ENCODE results near the gene SORCS2.

Gene SORCS2

DNA sequence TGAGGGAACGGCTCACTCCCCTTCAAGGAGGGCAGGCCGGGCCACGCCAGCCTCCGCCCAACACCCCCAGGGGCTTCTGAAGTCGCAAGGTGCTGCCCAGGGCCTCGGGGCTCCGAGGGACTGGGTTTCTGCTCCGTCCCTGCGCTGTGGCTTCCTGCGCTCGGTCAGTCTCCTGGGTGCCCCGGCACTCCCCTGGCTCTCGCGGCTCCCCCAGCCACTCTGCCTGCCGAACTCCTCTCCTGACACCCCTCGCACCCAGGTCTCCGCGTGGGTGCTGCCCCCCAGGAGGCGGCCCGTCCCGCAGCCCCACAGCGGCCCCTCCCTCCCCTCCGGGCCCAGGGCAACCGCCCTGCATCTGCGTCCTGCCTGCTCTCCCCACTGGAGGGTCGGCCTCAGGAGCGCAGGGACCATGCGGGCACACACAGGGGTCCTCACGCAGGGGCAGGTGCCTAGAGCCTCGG is 595.4 kb downstream of the SORCS2 start:
- Histone ChIP-seq H3K27me3 (no peaks in the 10 kb centered on the region), H3K36me3 (peaks cover 74% of the 10 kb centered on the region), H3K9me3 (no peaks in the 10 kb centered on the region), H3K4me1 (peaks cover 8% of the 10 kb centered on the region; the same call in 1 of the 2 replicates), H3K4me3 (ENCODE audit: low read depth, low read length) (no peak overlapping the region)
- TF ChIP-seq, protein P1, sequence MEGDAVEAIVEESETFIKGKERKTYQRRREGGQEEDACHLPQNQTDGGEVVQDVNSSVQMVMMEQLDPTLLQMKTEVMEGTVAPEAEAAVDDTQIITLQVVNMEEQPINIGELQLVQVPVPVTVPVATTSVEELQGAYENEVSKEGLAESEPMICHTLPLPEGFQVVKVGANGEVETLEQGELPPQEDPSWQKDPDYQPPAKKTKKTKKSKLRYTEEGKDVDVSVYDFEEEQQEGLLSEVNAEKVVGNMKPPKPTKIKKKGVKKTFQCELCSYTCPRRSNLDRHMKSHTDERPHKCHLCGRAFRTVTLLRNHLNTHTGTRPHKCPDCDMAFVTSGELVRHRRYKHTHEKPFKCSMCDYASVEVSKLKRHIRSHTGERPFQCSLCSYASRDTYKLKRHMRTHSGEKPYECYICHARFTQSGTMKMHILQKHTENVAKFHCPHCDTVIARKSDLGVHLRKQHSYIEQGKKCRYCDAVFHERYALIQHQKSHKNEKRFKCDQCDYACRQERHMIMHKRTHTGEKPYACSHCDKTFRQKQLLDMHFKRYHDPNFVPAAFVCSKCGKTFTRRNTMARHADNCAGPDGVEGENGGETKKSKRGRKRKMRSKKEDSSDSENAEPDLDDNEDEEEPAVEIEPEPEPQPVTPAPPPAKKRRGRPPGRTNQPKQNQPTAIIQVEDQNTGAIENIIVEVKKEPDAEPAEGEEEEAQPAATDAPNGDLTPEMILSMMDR (IDR thresholded peaks at IDR 0.05; ENCODE audit: low read depth, low read length) = no peak
- no peak for DNase-seq

DNA sequence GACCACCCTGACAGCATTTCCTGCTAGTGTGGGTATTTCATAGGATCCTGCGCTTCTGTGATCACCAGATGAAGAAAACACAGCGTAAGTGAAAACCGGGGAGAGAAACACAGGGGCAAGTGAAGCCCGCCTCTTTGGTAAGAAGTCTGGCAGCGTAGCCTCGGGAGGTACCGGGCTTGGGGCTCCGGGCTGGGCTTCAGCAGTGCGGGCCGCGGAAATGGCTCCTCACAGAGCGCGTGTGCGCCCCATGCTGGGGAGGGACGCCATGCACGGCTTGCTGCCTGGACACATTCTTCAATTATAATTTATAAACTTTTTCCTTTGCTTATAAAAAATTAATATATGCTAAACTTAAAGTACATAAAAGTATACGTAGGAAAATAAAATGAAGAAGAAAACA is 595.9 kb downstream of the SORCS2 start:
- TF ChIP-seq, protein P1 (IDR thresholded peaks at IDR 0.05; ENCODE audit: low read depth, low read length) = no peak
- DNase-seq = no peak
- Histone ChIP-seq H3K4me1 (peaks cover 8% of the 10 kb centered on the region; the same call in 1 of the 2 replicates), H3K36me3 (peaks cover 74% of the 10 kb centered on the region), H3K27me3 (no peaks in the 10 kb centered on the region), H3K4me3 (ENCODE audit: low read depth, low read length) (no peak overlapping the region), H3K9me3 (no peaks in the 10 kb centered on the region)

DNA sequence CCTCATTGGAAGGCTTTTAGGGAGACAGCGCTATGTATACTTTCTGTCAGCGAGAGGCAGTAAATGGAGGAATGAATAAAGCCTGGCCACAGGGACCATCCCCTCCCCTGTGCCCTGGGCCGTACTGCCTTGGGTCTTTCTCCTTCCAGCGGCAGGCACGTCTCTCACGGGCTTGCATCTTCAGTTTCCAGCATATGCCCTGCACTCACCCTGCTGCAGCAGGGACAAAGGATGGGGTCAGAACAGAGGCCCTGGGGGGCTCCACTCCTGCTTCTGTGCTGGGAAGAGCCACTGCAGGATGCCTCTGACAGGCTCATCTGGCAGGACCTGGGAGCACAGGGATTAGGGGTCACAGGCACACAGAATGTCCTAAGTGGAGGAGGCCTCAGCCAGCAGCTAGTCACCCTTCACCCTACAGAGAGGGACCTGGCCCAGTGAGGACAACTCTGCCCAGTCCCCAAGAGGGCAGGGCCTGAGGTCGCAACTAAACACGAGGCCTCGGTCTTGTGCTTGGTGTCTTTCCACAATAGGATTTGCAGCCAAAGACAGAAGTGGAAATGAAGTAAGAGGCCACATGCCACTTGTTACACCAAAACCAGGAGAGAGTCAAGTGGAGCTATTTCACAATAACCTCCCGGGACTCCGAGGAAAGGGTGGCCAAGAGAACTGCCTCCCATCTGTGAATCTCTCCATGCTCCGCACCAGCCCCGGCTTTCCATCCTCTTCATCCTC is 596.5 kb downstream of the SORCS2 start:
- TF ChIP-seq, protein P1 (IDR thresholded peaks at IDR 0.05; ENCODE audit: low read depth, low read length) = no peak
- Histone ChIP-seq H3K4me1 (peaks cover 8% of the 10 kb centered on the region; the same call in 1 of the 2 replicates), H3K4me3 (ENCODE audit: low read depth, low read length) (no peak overlapping the region), H3K36me3 (peaks cover 74% of the 10 kb centered on the region), H3K27me3 (no peaks in the 10 kb centered on the region), H3K9me3 (no peaks in the 10 kb centered on the region)
- no peak for DNase-seq

DNA sequence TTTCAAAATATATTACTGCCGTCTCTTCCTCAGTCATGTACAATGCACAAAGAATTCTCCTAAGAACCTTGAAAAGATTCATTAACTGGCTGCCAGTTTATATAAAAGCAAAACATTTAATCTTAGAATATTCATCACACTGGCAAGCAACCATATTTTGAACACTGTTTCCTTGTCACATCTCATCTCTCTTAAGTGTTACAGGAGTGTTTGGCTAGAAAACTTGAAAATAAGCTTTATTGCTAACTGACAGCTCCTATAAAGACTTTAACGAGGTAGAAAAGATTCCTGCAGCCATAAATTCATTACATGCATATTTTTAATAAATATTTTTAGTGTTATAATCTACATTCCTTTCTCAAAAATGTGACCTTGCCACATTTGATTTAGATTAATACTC is 597.7 kb downstream of the SORCS2 start:
- TF ChIP-seq, protein P1 (IDR thresholded peaks at IDR 0.05; ENCODE audit: low read depth, low read length) = no peak
- no peaks in the 10 kb centered on the region for H3K9me3 ChIP-seq
- H3K27me3 ChIP-seq = no peaks in the 10 kb centered on the region
- H3K36me3 ChIP-seq = peaks cover 66% of the 10 kb centered on the region
- DNase-seq = no peak
- peaks cover 3% of the 10 kb centered on the region; the same call in 1 of the 2 replicates for H3K4me1 ChIP-seq
- no peak overlapping the region for H3K4me3 ChIP-seq (ENCODE audit: low read depth, low read length)

DNA sequence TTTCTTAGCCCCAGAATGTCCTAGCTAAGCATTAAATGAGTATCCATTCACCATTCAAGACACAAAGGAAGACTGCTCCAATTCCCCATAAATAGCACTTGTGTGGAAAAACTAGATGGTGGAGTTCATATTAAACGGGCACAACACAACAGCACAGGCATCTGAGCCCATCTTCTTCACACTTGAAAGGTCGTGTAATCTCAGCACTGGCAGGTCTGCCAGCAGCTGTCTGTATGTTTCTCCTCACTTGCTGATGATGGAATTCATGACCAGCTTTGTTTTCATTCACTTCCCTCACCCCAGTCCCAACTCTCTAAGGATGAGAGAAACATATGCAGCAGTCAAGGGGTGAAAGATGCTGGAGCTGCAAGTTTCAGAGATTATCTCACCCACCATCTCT is 598.7 kb downstream of the SORCS2 start:
- H3K4me1 ChIP-seq = no peaks in the 10 kb centered on the region
- TF ChIP-seq, protein P1 (IDR thresholded peaks at IDR 0.05; ENCODE audit: low read depth, low read length) = no peak
- H3K9me3 ChIP-seq = no peaks in the 10 kb centered on the region
- peaks cover 66% of the 10 kb centered on the region for H3K36me3 ChIP-seq
- H3K27me3 ChIP-seq = no peaks in the 10 kb centered on the region
- H3K4me3 ChIP-seq (ENCODE audit: low read depth, low read length) = no peak overlapping the region
- DNase-seq = no peak

Measured in BE2C (cell line).